HFFc6 (cell line): ENCODE results near the gene KIF26B. TPM values are rescaled to one million over a fixed set of nuclear protein-coding genes. Genes with fewer than 3 reads are reported as not detected.
A peak's percentile ranks its signal among the peaks of the same experiment; 100 is the strongest.

Experiments
- DNase-seq: peaks from one replicate; pipeline ENCODE4 v3.0.0-alpha.2; 2018
- H3K27ac Mint-ChIP-seq: 2 replicates; pipeline ENCODE4 v1.8.0; 2020; ENCODE audit warnings: mild to moderate bottlenecking, mixed read lengths
- H3K27me3 Mint-ChIP-seq: 2 replicates; pipeline ENCODE4 v1.8.0; 2021; ENCODE audit warnings: mild to moderate bottlenecking, moderate library complexity, mixed read lengths; ENCODE audit not compliant: insufficient read depth
- H3K36me3 Mint-ChIP-seq: 2 replicates; pipeline ENCODE4 v1.8.0; 2021; ENCODE audit warnings: low read depth, mixed read lengths
- H3K4me1 Mint-ChIP-seq: 2 replicates; pipeline ENCODE4 v1.8.0; 2020; ENCODE audit warnings: low read depth, mixed read lengths
- H3K4me3 Mint-ChIP-seq: 2 replicates; pipeline ENCODE4 v1.8.0; 2020; ENCODE audit warnings: mild to moderate bottlenecking, moderate library complexity, mixed read lengths
- H3K9me3 Mint-ChIP-seq: 2 replicates; pipeline ENCODE4 v1.8.0; 2020; ENCODE audit warnings: mild to moderate bottlenecking, mixed read lengths
- total RNA-seq, 6 experiments: library from RNA; stranded (reverse); fragmentation: NEBNext Ultra II Directional; extraction: Animal tissue kit (Norgen Biotek cat#: 25700); gene quantifications; 2 replicates in 1 of 6; 3 replicates in 5 of 6; pipeline ENCODE4 v1.2.3, GENCODE V29; 2021
- TF ChIP-seq, protein P1 (sequence below): fragments of 200-600 bp; sonication (generic); IDR thresholded peaks from 2 replicates; pipeline ENCODE4 v1.5.0; 2021; ENCODE audit warnings: antibody characterized with exemption, mild to moderate bottlenecking

KIF26B gene
- total RNA-seq, 6 experiments from 2014 or later = 4.6 to 7.5 (median 5.5) TPM

DNA sequence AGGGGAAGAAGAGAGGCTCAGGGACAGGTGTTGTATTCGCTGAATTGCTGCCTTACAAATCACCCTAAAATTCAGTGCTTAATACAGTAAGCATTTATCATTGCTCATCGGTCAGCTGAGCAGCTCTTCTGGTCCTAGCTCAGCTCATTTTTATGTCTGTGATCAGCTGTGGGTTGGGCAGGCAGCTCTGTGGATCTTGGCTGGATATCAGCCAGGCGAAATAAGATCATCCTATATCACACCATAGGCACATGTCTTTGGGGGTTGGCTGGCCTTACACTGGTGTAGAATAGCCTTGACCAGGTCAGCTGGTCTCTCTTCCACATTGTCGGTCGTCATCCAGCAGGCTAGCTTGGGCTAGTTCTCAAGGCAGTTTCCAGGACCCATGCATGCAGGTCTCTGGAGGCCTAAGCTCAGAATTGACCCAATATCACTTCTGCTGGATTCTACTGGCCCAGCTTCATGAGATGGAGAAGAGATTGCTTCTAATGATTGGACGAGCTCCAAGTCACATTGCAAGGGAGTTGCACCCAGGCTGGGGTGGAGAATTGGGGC is 448.6 kb downstream of the KIF26B start:
- H3K4me1 Mint-ChIP-seq = peaks cover 35% of the 10 kb centered on the region
- DNase-seq = no peak
- no peak overlapping the region for H3K4me3 Mint-ChIP-seq
- no peaks in the 10 kb centered on the region for H3K36me3 Mint-ChIP-seq
- H3K27ac Mint-ChIP-seq = no peak overlapping the region
- no peaks in the 10 kb centered on the region for H3K27me3 Mint-ChIP-seq
- no peaks in the 10 kb centered on the region for H3K9me3 Mint-ChIP-seq
- TF ChIP-seq, protein P1, sequence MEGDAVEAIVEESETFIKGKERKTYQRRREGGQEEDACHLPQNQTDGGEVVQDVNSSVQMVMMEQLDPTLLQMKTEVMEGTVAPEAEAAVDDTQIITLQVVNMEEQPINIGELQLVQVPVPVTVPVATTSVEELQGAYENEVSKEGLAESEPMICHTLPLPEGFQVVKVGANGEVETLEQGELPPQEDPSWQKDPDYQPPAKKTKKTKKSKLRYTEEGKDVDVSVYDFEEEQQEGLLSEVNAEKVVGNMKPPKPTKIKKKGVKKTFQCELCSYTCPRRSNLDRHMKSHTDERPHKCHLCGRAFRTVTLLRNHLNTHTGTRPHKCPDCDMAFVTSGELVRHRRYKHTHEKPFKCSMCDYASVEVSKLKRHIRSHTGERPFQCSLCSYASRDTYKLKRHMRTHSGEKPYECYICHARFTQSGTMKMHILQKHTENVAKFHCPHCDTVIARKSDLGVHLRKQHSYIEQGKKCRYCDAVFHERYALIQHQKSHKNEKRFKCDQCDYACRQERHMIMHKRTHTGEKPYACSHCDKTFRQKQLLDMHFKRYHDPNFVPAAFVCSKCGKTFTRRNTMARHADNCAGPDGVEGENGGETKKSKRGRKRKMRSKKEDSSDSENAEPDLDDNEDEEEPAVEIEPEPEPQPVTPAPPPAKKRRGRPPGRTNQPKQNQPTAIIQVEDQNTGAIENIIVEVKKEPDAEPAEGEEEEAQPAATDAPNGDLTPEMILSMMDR = no peak

DNA sequence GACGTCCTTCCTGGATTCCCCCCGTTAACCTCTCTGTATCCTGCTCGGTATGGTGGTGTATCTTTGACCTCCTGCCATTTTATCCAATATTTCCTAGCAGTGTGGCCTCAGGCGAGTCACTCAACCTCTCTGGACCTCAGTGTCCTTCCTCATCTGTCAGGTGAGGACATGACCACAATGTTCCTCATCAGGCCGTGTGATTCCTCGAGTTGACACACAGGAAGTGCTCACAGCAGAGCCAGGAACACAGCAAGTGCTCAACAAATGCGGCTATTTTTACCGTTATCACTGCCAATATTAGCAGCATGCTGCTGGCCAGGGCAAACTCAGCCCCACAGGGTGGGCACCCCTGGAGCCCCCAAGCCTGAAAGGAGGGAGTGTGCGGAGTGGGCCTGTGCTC is 450.2 kb downstream of the KIF26B start:
- TF ChIP-seq, protein P1 = no peak
- DNase-seq = no peak

DNA sequence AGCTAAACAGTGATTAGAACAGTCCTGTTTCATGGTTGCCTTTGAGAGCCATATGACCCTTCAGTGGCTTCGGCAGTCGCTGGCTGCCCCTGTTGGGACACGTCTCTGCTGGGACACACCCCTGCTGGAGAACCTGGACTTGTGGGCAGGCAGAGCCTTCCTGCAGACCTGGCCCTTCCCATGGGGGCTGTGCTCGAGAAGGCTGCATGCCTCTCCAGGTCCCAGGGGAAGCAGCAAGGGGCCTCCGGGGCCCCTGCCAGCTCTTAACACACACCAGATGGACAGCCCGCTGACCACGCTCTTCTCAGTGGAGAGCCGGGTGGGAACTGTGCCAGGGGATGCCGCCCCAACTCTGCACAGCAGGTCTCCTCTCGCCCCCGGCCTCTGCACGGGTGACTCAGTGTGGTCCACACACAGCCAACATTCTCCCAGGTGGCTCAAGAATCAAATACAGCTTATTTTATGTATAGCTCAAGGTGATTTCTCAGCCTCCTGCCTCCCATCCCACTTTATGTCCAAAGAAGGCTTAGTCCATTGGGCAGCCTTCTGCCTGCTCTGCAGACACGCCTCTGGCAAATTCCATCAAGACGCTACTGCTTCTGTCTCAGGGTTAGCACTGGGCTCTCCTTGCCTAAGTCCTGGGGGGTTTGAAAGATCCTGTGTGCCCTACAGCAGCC is 450.8 kb downstream of the KIF26B start:
- H3K27me3 Mint-ChIP-seq = no peaks in the 10 kb centered on the region
- no peaks in the 10 kb centered on the region for H3K9me3 Mint-ChIP-seq
- no peaks in the 10 kb centered on the region for H3K36me3 Mint-ChIP-seq
- peaks cover 19% of the 10 kb centered on the region for H3K4me1 Mint-ChIP-seq
- peak; percentile 20 for DNase-seq
- no peak overlapping the region for H3K27ac Mint-ChIP-seq
- TF ChIP-seq, protein P1 = no peak
- peak overlapping the region; percentile 61 for H3K4me3 Mint-ChIP-seq

More for the DNA sequence above, 450.2 kb downstream of the KIF26B start:
- Mint-ChIP-seq H3K9me3 (no peaks in the 10 kb centered on the region), H3K27me3 (no peaks in the 10 kb centered on the region), H3K27ac (no peak overlapping the region; the same call in 1 of the 2 replicates), H3K4me3 (no peak overlapping the region), H3K4me1 (peaks cover 19% of the 10 kb centered on the region), H3K36me3 (no peaks in the 10 kb centered on the region)

DNA sequence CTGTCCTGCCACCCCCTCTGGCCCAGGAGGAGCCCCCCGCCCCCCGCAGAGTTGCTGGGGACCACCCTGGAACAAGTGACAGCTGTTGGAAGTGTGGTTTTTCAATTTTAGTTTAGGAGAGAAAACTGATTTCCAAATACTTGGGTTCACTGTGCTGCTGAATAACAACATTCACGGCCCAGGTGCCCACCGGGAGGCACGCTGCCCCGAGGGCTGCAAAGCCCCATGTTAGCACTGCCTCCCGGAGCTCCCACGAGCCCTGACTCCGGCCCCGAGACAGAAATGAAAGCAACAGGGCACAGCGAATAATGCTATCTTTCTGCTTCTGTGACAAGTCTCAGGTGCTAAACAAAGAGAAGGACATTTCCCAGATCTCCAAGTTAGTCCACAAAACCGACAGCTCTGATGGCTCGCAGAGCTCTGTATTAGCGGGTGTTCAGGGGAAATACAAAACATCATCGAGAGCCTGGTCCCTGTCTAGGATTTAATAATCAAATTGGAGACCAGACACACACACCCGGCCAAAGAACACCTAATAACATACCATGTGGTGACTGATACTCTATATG is 451.5 kb downstream of the KIF26B start:
- Mint-ChIP-seq H3K4me3 (no peak overlapping the region; the same call in 1 of the 2 replicates), H3K27ac (no peak overlapping the region), H3K27me3 (no peaks in the 10 kb centered on the region), H3K36me3 (no peaks in the 10 kb centered on the region), H3K4me1 (peaks cover 19% of the 10 kb centered on the region), H3K9me3 (no peaks in the 10 kb centered on the region)
- TF ChIP-seq, protein P1 = no peak
- no peak for DNase-seq

DNA sequence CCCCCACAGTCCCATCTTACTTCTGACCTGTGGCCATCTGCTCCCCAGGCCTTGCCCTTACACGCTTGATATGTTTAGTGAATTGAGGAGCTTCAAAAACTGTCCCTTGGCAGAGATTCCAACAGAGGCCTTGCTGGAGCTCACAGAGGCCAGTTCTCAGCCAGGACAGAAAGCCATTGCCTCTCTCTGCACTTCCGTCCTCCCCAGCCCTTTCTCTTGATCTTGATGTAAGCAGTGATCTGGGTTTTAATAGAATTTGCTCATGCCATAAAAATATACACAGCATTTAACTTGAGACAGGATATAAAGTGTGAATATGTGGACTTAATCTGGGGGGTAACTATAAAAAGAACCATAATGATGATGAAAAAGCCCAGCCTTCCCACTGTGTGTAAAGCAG is 453.5 kb downstream of the KIF26B start:
- Mint-ChIP-seq H3K36me3 (0 out of 2 replicates have a peak, but pooled peaks cover 4% of the 10 kb centered on the region), H3K4me3 (no peak overlapping the region), H3K27ac (no peak overlapping the region), H3K27me3 (no peaks in the 10 kb centered on the region; the same call in 1 of the 2 replicates), H3K4me1 (peaks cover 19% of the 10 kb centered on the region), H3K9me3 (no peaks in the 10 kb centered on the region)
- TF ChIP-seq, protein P1 = no peak
- DNase-seq = no peak
